ENCODE results near the gene HPN. TPM values are rescaled to one million over a fixed set of nuclear protein-coding genes. Genes with fewer than 3 reads are reported as not detected.

HPN gene
- total and polyA plus RNA-seq, 10 donors, result 0.86 to 4.3 (median 2.2) TPM

GRCh38 chr19:35076657-35077056, 35.1 kb downstream of the HPN start:
- no peak for DNase-seq
- TF ChIP-seq POLR2AphosphoS5 (IDR thresholded peaks at IDR 0.05), result no peak
- no peak for TF ChIP-seq CTCF (IDR thresholded peaks at IDR 0.05 in 8 of 11, conservative IDR thresholded peaks at IDR 0.05 in 3 of 11)
- TF ChIP-seq POLR2A (IDR thresholded peaks at IDR 0.05), result no peak

GRCh38 chr19:35077411-35078223, 36.1 kb downstream of the HPN start:
- H3K9me3 ChIP-seq, result no peaks in the 10 kb centered on the region
- H3K4me1 ChIP-seq, result peaks cover 0 to 12% (median 0%) of the 10 kb centered on the region in 6 donors
- no peak overlapping the region for H3K4me3 ChIP-seq
- TF ChIP-seq CTCF (IDR thresholded peaks at IDR 0.05 in 8 of 11, conservative IDR thresholded peaks at IDR 0.05 in 3 of 11) (no peak), POLR2AphosphoS5 (IDR thresholded peaks at IDR 0.05) (no peak), POLR2A (IDR thresholded peaks at IDR 0.05) (no peak)
- H3K27ac ChIP-seq, result no peak overlapping the region
- H3K36me3 ChIP-seq, result no peaks in the 10 kb centered on the region
- WGBS, 5 donors, result 82 to 91% (median 88%) methylated on average over 17 of the region's 17 CpGs
- intact Hi-C loops (cut with DNase I; ENCODE audit: low total_unique reads), result no loop called here
- no peak for DNase-seq
- no peaks in the 10 kb centered on the region for H3K27me3 ChIP-seq (replicated peaks in 1 of 7)

More at GRCh38 chr19:35076657-35077056, 35.1 kb downstream of the HPN start:
- intact Hi-C loops (cut with DNase I; ENCODE audit: low total_unique reads), result no loop called here
- H3K4me3 ChIP-seq, result no peak overlapping the region
- no peaks in the 10 kb centered on the region for H3K9me3 ChIP-seq
- H3K27me3 ChIP-seq (replicated peaks in 1 of 7), result no peaks in the 10 kb centered on the region
- 29 to 52% (median 45%) methylated on average over 5 to 8 of the region's 8 CpGs for WGBS, 5 donors
- H3K36me3 ChIP-seq, result no peaks in the 10 kb centered on the region
- peaks cover 0 to 9% (median 0%) of the 10 kb centered on the region in 6 donors for H3K4me1 ChIP-seq
- no peak overlapping the region for H3K27ac ChIP-seq

GRCh38 chr19:35079826-35080225, 38.3 kb downstream of the HPN start:
- intact Hi-C loops (cut with DNase I; ENCODE audit: low total_unique reads), result no loop called here
- 66 to 87% (median 81%) methylated on average over 5 to 14 of the region's 14 CpGs for WGBS, 5 donors
- Histone ChIP-seq H3K4me3 (no peak overlapping the region), H3K36me3 (no peaks in the 10 kb centered on the region), H3K27ac (no peak overlapping the region), H3K27me3 (replicated peaks in 1 of 7) (no peaks in the 10 kb centered on the region), H3K4me1 (peaks cover 0 to 32% (median 9%) of the 10 kb centered on the region in 6 donors), H3K9me3 (no peaks in the 10 kb centered on the region)
- TF ChIP-seq POLR2AphosphoS5 (IDR thresholded peaks at IDR 0.05), result no peak
- TF ChIP-seq CTCF (IDR thresholded peaks at IDR 0.05 in 8 of 11, conservative IDR thresholded peaks at IDR 0.05 in 3 of 11), result no peak
- no peak for TF ChIP-seq POLR2A (IDR thresholded peaks at IDR 0.05)
- no peak for DNase-seq

GRCh38 chr19:35080613-35081170, 39.2 kb downstream of the HPN start:
- DNase-seq, result no peak
- no peaks in the 10 kb centered on the region for H3K27me3 ChIP-seq (replicated peaks in 1 of 7)
- 83 to 90% (median 87%) methylated on average over 8 to 16 of the region's 16 CpGs for WGBS, 5 donors
- no peak overlapping the region for H3K27ac ChIP-seq
- intact Hi-C loops (cut with DNase I; ENCODE audit: low total_unique reads), result no loop called here
- no peak overlapping the region for H3K4me3 ChIP-seq
- H3K4me1 ChIP-seq, result peaks cover 4 to 34% (median 16%) of the 10 kb centered on the region in 6 donors
- no peak for TF ChIP-seq CTCF (IDR thresholded peaks at IDR 0.05 in 8 of 11, conservative IDR thresholded peaks at IDR 0.05 in 3 of 11)
- no peak for TF ChIP-seq POLR2A (IDR thresholded peaks at IDR 0.05)
- no peak for TF ChIP-seq POLR2AphosphoS5 (IDR thresholded peaks at IDR 0.05)
- no peaks in the 10 kb centered on the region for H3K36me3 ChIP-seq
- no peaks in the 10 kb centered on the region for H3K9me3 ChIP-seq
